HepG2 (cell line): ENCODE measurements around the gene SFT2D1. TPM values are rescaled to one million over a fixed set of nuclear protein-coding genes. Genes with fewer than 3 reads are reported as not detected.
A peak's percentile ranks its signal among the peaks of the same experiment; 100 is the strongest.

ENCODE experiments used
- AGO2 ChIP-seq: fragments of 200-400 bp; formaldehyde crosslinking; optimal IDR thresholded peaks from 2 replicates; pipeline ENCODE3; 2017; ENCODE audit warnings: mild to moderate bottlenecking, low read depth, low read length, moderate library complexity
- DMTF1 ChIP-seq: sonication (generic); formaldehyde crosslinking; IDR thresholded peaks from 2 replicates; pipeline ENCODE4 v1.4.0; 2020; ENCODE audit warnings: mild to moderate bottlenecking, missing genetic modification reagents
- GMEB2 ChIP-seq: IDR thresholded peaks from 2 replicates; pipeline ENCODE4 v1.6.1; 2016; ENCODE audit warnings: missing biosample characterization, missing genetic modification reagents, low read depth
- HOXA7 ChIP-seq: sonication (generic); formaldehyde crosslinking; IDR thresholded peaks from 2 replicates; pipeline ENCODE4 v1.8.1; 2022; ENCODE audit warnings: mild to moderate bottlenecking, missing genetic modification reagents, moderate library complexity
- IKZF5 ChIP-seq: IDR thresholded peaks from 2 replicates; pipeline ENCODE4 v1.6.1; 2018; ENCODE audit warnings: missing genetic modification reagents, mild to moderate bottlenecking, missing compliant biosample characterization
- IRX3 ChIP-seq: sonication (generic); formaldehyde crosslinking; IDR thresholded peaks from 2 replicates; pipeline ENCODE4 v1.8.1; 2023; ENCODE audit warnings: mild to moderate bottlenecking, low read depth, missing genetic modification reagents, borderline replicate concordance
- MAF1 ChIP-seq: sonication (generic); formaldehyde crosslinking; IDR thresholded peaks from 2 replicates; pipeline ENCODE4 v1.5.0; 2020; ENCODE audit warnings: missing genetic modification reagents, borderline replicate concordance
- POGZ ChIP-seq: sonication (generic); formaldehyde crosslinking; IDR thresholded peaks from 2 replicates; pipeline ENCODE4 v1.4.0; 2020; ENCODE audit warnings: mild to moderate bottlenecking, missing genetic modification reagents
- PRDM4 ChIP-seq: sonication (generic); formaldehyde crosslinking; IDR thresholded peaks from 2 replicates; pipeline ENCODE4 v1.9.0; 2021; ENCODE audit warnings: missing genetic modification reagents, borderline replicate concordance
- PTBP1 ChIP-seq: fragments of 200-400 bp; formaldehyde crosslinking; IDR thresholded peaks from 2 replicates; pipeline ENCODE4 v1.6.1; 2018; ENCODE audit warnings: low read length, low read depth; ENCODE audit not compliant: poor library complexity, severe bottlenecking
- REST ChIP-seq, 2 experiments: IDR thresholded peaks; 2 replicates each; pipeline ENCODE4 v1.6.1; 2011 to 2012; ENCODE audit warnings: low read length in 2 of 2, borderline replicate concordance in 1 of 2, low read depth in 1 of 2, mild to moderate bottlenecking in 1 of 2, moderate library complexity in 1 of 2
- SPEN ChIP-seq: sonication (generic); formaldehyde crosslinking; IDR thresholded peaks from 2 replicates; pipeline ENCODE4 v1.5.1; 2020; ENCODE audit warnings: low read depth, mild to moderate bottlenecking, missing genetic modification reagents
- YEATS4 ChIP-seq: sonication (generic); formaldehyde crosslinking; IDR thresholded peaks from 2 replicates; pipeline ENCODE4 v1.4.0; 2020; ENCODE audit warnings: missing genetic modification reagents, borderline replicate concordance
- ZBTB1 ChIP-seq: sonication (generic); formaldehyde crosslinking; IDR thresholded peaks from 2 replicates; pipeline ENCODE4 v1.4.0; 2020; ENCODE audit warnings: missing genetic modification reagents, borderline replicate concordance
- ZNF468 ChIP-seq: sonication (generic); formaldehyde crosslinking; IDR thresholded peaks from 2 replicates; pipeline ENCODE4 v1.8.0; 2022; ENCODE audit warnings: mild to moderate bottlenecking, moderate library complexity, missing genetic modification reagents
- ZNF792 ChIP-seq: IDR thresholded peaks from 2 replicates; pipeline ENCODE4 v1.6.1; 2016
- polyA plus RNA-seq, 8 experiments: library from polyadenylated mRNA; depleted of rRNA in 3 of 8; stranded (reverse) in 7 of 8; unstranded in 1 of 8; fragments of >200 nt; fragmentation: Illumina TruSeq in 4 of 8; extraction: Trizol in 4 of 8; gene quantifications; 2 replicates each; pipeline versions ENCODE4 v1.2.1 to v1.2.3, GENCODE V29; 2011 to 2016; ENCODE audit warnings: low read depth in 4 of 8, missing spikeins in 1 of 8, mixed read lengths in 1 of 8; ENCODE audit not compliant: insufficient read depth in 1 of 8
- total RNA-seq, 5 experiments: library from RNA; depleted of rRNA; stranded (reverse); fragments of >200 nt; fragmentation: Illumina TruSeq; extraction: Trizol; gene quantifications; 2 replicates each; pipeline ENCODE4 v1.2.3, GENCODE V29; 2016; ENCODE audit warnings: low read depth in 1 of 5

Gene SFT2D1
- total and polyA plus RNA-seq, 2 of the 13 experiments (the other 11 are each of a cell fraction or from before 2014, with no cell fraction given): 115 to 147 TPM

GRCh38 chr6:166381733-166382499 is 39.6 kb upstream of the SFT2D1 start (continued):
- peak; percentile 70 for TF ChIP-seq AGO2
- TF ChIP-seq ZBTB1 (CRISPR knock-in tag): no peak
- TF ChIP-seq YEATS4 (CRISPR knock-in tag): peak; percentile 67
- TF ChIP-seq GMEB2 (CRISPR knock-in tag): no peak
- peak; percentile 66 for TF ChIP-seq POGZ
- no peak for TF ChIP-seq DMTF1 (CRISPR knock-in tag)
- TF ChIP-seq ZNF468 (CRISPR knock-in tag): no peak
- TF ChIP-seq HOXA7 (CRISPR knock-in tag): no peak
- no peak for TF ChIP-seq IRX3 (CRISPR knock-in tag)
- no peak for TF ChIP-seq PRDM4 (CRISPR knock-in tag)
- TF ChIP-seq REST (IDR thresholded peaks at IDR 0.05; ENCODE audit: borderline replicate concordance in 1 of 2, low read depth in 1 of 2, low read length in 2 of 2): no peak; a peak in 1 of 4 replicates
- TF ChIP-seq PTBP1: no peak
- TF ChIP-seq MAF1 (CRISPR knock-in tag): no peak
- TF ChIP-seq SPEN (CRISPR knock-in tag): peak; percentile 69; the same call in 1 of the 2 replicates
- TF ChIP-seq ZNF792 (CRISPR knock-in tag): peak; percentile 83
- TF ChIP-seq IKZF5: peak; percentile 73; the same call in 1 of the 2 replicates
